Dedifferentiated amniotic fluid mesenchymal stem cell (primary cell): Measurements from ENCODE around the gene PM20D1.
"Not testable (repeated sequence)": the region's sequence is repeated elsewhere in the genome, so short reads cannot be mapped to it uniquely, and the experiment has no call there.

Experiments
- DNase-seq: peaks from one replicate; pipeline ENCODE4 v3.0.0-alpha.2; 2016; ENCODE audit errors: extremely low spot score

PM20D1 gene

DNA sequence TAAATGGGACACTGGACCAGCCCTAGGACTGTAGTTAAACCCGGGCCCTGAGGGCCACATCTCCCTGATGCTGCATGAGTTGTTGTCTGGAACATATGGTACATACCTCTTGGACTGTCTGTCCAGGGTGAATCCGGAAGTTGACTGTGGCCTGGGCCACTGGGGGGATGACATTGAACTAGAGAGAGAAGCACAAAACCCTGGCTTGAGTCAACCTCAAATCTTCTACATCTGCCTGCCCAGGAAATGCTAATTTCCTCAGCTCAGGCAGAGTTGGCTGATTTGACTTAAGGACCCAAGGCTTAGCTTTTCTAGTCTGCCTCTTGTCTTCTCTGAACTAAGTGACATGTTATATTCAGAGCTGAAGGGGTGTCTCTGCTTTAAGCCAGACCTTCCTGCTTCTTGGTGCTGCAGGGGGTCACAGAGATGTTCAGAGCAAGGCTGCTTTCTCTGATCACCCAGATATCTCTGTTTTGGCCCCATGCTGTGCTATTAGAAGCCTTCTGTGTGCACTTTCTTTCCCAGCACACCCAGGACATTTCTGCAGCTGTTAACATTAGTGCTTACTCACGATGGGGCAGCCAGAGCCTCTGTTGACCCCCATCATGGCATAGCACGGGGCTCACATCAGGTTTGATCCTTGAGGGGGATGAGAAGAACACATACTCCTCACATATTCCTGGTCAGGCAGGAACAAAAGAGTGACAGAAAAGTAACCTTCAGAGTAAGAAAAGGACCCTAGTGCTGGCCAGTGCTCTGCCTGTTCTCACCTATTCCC, 9.6 kb downstream of the PM20D1 start:
- no peak for DNase-seq

DNA sequence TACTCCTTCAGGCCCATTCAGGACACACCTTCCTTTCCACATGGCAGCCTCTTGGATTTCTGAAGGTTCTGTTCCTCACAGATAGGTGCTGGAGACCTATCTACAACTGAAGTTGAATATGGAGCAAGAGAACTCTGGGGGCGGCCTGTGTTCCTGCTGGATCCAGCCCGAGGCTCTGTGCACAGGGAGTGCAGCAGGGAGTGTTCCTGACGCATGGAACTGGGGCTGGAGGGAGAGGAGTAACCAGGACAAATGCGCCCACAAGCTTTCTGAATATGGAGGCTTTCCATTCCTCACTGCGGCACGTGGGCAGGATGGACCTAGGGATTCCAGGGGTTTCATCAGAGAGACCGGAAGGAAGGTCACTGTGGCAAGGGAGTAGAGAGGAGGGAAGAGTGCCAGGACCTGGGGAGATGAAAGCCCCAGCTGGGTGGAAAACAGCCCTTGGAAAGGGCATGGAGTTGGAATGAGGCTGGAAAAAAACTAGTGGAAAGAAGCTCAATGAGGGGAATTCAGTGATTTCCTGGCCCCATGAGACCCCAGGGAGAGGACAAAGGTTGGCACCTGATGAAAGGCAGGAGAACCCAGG, 12.5 kb downstream of the PM20D1 start:
- no peak for DNase-seq

DNA sequence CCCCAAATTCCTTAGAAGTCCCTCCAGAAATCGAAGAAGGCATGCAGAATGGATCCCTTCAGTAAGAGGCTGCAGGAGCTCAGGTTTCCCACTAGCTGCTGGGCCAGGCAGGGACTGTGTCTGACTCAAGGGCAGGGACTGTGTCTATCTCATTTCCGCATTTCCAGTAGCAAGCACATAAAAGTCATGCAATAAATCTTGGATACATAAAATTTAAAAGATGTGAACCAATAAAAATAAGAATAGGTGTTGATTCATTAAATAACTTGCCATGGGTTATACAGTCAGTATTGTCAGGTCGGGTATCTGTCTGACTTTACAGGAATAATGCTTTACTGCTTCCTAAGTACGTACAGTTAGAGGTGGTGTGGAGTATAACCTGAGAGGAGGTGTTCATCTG, 15.2 kb downstream of the PM20D1 start:
- no peak for DNase-seq

DNA sequence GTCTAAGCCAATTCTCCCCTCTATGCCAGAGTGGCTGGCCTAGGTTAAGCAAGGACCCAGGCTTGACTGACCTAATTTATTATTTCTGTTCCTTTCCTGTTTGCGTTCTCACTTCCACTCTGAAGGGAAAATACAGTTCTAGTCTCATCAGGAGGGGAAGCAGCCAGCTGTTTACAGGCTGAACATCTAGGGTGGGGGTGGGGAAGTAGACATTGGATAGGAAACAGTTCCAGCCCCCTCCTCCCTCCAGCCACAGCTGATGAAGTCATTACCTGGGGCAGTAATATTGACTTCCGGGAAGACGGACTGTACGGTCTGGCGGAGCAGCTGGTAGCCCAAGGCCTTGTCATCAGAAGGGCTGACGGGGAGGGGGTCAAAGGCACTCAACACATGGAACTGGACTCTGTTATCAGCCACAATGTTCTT, 17.6 kb downstream of the PM20D1 start:
- DNase-seq: no peak

DNA sequence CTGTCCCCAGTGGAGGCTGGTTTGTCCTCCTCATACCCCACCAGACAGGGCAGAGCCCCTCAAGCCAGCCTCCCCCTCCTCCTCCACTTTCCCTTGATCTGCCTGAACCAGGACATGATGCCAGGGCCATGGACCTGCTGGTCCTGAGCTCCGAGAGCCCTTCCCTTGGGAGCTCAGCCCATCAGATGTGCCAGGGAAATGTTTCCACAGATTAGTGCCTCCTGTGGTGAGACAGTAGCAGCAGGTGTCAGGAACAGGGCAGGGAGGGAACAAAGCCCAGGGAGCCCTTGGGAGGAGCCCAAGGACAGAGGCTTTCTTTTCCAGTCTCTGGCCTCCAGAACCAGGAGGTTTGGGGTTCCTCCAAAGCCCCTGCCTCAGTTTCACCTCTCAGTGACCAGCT, 22.3 kb downstream of the PM20D1 start:
- DNase-seq: no peak

DNA sequence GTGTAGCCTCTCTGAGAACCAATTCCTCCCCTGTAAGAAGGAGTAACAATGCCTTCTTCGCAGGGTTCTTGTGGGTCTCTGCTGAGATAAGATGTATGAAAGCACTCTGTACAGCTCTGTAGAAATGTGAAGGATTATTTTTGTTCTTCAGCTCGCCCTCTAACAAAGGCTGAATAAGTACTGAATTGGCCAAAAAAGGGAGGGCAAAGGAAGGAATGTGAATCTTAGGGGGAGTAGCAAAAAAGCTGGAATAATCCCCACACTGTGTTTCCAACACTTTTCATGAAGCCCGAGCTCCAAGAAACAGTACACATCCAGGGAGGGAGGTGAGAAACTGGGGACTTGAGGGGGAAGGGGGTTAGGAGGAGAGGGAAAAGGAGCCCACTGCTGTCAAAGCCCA, 22.9 kb downstream of the PM20D1 start:
- no peak for DNase-seq

DNA sequence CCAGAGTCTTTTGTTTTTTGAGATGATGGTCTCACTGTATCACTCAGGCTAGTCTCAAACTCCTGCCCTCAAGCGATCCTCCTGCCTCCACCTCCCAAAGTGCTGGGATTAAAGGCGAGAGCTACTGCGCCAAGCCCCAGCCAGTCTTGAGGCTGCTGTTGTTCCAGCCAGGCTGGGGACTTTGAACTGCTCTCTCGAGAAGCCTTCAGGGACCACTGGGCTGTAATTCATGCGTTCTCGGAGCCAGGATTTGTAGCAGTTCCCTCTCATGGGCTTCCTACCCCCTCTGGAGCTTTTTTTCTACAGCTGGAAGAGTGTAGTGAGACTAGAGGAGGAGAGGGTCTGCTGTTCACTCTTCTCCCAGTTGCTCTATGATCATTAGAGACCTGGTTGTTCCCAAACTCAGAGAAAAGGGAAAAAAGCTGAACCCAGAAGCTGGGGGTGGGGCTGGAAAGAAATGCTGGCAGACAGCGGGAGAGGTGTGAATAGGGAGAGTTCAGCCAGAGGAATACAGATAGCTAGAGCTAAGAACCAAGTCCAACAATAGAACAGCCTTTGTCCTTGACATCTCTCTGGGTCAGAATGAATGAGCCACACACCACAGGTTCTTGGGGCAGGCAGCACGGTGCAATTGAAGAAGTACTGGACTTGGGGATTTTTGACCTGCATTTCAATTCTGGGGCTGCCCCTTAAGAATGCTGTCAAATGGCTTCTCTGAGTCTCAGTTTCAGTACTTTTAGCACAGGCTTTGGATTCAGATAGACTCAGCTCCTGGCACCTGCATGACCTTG, 23.7 kb downstream of the PM20D1 start:
- DNase-seq: no peak

DNA sequence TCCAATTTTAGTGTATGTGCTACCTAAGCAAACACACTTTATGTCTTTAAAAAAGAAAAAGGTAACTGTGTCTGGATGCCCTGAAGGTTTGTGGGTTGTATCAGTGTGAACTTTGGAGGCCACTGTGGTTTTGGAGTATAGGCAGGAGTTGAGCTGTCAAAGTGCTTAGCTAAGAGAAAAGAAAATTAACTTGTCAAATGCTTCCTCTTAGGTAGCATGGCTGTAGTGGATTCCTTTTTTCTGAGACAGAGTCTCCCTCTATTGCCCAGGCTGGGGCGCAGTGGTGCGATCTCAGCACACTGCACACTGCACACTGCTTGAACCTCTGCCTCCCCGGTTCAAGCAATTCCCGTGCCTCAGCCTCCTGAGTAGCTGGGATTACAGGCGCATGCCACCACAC, 25.8 kb downstream of the PM20D1 start:
- DNase-seq: no peak

DNA sequence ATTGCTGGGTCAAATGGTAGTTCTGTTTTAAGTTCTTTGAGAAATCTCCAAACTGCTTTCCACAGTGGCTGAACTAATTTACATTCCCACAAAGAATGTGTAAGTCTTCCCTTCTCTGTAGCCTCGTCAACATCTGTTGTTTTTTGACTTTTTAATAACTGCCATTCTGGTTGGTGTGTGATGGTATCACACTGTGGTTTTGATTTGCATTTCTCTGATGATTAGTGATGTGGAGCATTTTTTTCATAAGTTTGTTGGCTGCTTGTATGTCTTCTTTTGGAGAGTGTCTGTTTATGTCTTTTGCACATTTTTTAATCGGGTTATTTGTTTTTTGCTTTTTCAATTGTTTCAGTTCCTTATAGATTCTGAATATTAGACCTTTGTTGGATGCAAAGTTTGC, 26.7 kb downstream of the PM20D1 start:
- not testable (repeated sequence) for DNase-seq

DNA sequence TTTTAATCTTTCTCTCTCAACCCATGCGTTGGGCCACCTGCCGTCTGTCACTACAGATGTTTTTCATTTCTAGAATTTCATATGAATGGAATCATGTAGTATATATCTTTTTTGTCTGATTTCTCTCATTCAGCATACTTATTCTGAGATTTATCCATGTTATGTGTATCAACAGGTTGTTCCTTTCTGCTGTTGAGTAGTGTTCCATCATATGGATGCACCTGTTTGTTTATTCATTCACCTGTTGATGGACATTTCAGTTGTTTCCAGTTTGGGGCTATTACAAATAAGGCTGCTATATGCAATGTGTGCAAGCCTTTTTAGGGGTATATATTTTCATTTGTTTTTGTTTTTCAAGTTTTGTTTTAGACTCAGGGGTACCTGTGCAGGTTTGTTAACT, 27.5 kb downstream of the PM20D1 start:
- no peak for DNase-seq

DNA sequence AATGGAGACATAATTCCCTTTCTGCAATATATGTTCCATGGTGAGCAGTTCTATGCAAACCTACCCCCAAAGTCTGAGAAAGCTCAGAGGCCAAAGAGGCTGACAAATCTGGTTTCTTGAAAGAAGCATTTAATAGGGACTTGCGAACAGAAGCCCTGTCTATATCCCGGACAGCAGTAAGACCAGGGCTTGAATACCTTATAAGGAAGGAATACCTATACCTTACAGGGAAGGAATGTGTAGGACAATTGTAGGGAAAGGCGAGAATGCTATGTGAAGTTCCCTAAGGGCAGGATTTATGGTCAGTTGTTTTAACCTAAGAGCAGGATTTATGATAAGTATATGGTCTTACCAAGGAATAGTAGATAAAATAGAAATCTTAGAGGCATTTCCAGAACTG, 31.9 kb downstream of the PM20D1 start:
- DNase-seq: no peak

DNA sequence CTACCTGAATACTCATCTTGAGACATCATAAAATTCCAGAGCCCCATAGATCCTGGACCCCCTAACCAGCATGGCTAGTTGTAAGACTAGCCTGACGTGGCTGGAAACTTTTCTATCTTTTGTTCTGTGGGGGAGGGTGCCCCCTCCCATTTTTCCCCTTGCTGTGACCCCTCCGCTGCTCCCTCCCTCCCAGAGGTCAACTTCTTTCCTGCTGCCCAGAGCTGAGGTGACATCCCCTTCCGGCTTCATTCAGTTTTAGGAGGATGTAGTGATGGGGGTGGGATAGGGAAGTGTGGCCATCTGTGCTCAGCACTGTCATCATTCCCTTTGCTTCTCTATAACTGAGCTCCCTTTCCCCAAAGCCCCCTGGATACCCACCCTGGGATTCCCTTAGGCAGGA, 32.6 kb downstream of the PM20D1 start:
- DNase-seq: no peak

DNA sequence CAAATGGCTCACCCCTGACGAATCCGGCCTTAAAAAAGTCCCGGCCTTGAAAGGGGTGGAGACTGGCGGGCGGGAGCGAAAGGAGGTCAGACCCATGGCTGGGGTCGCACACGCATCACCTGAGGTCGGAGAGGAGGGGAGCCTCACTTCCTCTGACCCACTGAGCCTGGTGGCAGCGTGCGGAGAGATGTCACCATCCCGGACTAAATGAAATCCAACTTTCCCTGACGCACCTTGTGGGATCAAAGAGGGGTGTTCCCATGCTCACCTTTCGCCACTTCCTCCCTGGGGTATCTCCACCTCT, 36.2 kb downstream of the PM20D1 start:
- no peak for DNase-seq

DNA sequence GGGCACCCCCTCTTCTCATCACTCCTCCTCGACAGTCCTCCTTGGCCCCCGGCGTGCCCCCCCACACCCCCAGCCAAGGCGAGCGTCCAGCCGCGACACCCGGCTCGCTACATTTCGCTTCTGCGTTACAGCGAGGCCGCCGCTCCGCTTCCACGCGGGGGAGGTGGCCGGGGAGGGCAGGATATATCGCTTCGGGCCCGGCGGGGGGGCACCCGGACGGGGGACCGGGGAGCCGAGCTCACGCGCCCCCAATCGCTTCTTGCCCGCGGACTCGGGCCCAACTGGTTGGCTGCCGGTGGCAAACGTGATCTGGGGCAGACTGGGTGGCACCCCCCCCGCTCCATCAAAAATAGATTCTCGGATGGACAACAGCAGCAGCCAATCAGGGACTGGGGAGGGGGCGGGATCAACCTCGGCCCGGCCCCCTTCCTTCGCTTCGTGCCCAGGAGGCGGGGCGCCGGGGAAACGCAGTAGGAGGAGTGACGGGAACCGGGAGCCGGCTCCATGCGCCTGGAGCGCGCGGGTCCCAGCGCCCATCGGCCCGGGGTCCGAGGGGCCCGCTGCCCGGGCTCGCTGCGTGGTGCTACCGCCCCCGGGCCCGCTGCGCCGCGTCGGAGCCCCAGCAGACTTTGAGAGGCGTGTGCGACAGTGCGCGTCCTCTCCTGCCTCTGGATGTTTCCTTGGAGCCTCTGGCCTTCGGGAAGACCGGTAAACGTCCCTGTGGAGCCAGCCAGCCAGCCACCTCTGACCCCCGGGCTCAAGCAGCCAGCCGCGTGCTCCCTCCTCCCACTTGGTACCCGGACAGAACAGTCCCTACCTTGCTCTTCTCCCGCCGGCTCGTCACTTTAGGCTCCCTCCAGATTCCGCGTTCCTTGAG, 36.8 kb downstream of the PM20D1 start, which contains the start of gene SLC41A1:
SLC41A1 (minus strand) TSS at position 321 of the 877 bp plus-strand sequence. CDS start 2,757 bp downstream, outside the sequence.
- peak; percentile 91 for DNase-seq

DNA sequence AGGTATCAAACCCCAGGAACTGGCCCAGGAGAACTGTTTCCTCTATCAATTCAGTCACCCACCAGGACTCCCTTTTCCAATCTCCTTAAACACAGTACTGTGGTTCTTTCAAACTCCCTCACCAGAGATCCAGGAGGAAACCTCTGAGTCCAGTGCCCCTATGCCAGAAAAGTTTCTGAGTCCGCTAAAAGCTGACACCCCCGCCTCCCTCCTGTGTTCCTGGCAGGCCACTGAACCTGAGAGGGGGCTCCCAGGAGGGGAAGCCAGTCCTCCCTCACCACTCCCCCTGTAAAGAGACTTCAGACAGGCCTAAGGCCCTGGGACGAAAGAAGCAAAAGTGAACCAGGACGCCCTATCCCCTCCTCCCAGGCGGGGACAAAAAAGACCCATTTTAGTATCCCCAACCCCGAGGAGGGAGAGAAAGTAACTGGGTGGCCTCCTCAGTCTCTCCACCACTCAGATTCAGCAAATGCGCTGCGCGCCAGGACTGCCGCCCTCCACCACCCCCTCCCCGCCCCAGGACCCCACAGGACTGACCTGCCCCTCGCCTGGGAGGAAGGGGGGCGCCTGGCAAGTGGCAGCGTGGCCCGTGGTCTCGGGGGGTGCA, 37.6 kb downstream of the PM20D1 start:
- peak; percentile 17 for DNase-seq

DNA sequence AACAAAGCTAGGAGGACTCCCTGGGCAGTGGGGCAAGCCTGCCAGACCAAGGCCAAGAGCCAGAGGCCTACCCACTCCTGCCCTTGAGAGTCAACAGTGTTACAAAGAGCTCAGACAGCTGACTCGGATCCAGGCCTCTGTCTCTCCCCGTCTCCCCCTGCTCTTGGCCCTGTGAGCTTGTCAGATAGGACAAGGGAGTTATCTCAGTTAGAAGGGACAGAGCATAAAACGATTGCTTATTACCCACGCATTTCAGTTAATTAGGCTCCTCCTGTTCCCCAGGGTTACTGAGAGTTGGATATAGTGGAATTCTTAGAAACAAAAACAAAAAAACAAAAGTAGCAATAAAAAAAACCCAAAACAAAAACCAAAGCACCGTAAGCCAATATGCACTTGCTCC, 38.3 kb downstream of the PM20D1 start:
- DNase-seq: no peak

DNA sequence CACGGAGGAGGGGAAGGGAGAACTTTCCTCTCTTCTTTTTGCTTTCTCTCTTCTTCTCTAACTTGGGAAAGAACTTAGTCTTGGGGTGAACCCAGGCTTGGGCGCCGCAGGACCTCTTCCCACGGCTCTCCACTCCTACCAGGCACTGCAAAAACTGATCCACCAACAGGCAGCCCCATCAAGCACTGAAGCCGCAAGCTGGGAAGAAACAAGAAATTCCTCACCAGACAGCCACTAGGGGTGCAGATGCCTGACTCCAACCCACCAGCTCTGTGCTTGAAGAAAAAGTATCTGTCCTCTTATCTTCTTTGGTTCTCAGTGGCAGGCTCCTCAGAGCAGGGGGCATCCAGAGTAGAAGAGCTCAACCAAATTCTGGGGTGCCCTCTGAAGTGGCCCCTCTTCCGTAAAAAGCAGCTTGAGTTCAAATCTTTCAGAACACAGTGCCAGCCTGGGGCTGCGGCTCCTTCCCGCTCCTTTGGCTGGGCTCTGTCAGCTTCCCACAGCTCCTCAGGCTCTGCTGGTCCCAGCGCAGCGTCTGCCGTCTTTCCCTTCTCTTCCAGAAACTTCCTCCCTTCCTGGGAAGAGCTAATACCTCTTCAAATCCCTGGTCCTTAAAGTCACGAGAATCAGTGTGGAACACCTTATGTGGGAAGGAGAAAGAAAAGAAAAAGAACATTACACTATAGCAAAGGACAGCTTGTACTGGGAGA, 39.3 kb downstream of the PM20D1 start:
- DNase-seq: no peak

DNA sequence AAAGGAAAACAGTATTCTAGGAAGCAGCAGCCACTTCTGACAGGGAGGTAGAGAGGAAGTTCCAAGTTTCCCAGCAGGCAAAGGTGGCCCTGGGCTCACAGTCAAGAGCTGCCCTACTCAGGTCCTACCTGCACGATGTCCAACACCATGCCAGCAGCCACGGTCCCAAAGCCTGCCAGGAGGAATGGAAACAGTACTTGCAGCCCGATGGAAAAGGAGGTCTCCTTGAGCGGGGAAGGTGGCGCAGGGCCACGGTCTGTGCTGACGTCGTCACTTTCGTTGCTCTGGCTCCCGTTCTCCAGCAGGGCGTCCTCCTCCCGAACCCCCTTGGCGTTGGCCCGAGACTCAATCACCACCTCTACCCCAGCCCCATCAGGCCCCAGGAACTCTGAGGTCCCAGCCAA, 40.0 kb downstream of the PM20D1 start:
- no peak for DNase-seq

DNA sequence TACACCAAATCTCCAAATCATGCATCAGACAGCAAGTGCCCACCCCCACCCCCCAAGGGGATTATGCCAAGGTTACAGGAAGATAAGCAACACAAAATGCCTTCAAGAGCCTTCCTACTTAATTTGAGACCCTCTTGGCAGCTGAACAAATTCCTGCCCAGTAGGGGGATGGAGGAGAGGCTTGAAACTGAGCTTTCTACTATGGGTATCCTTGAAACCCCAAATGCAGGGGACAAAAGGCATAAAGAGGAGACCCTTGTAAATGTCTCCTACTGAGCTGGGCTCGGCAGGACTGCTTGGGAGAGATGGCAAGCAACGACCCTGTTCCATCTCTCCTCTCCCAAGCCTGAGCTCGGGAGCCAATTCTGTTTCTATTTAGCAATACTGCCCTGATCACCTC, 40.5 kb downstream of the PM20D1 start:
- DNase-seq: no peak

DNA sequence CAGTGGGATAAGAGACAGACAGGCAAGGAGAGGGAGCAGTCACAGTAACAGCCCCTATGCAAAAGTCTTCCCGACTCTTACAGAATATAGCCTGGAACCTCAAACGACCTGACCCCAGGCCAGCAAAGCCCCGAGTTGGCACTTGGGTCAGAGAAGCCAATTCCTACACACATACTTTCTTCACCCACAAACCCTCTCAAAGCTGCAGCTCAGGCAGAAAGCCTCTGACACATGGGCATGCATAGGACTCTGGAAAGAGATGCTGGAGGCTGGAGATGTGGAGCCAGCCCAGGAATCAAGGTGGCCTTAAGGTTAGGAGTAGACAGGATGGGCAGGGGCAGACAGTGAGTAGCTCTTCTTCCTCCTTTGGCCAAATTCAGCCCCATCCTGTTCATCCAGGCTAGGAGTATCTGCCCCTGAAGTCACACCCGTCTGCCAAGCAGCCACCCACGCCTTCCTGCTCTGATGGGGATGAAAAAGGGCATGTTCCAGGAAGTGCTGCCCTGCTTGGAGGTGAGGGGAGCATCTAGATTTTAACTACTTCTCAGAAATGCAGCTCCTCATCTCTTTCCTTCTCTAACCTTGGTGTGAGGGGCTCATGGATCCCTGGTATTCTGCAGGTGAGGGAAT, 44.7 kb downstream of the PM20D1 start:
- no peak for DNase-seq
